GM23338 (cell line): ENCODE results near the gene SEMA5A. TPM values are rescaled to one million over a fixed set of nuclear protein-coding genes. Genes with fewer than 3 reads are reported as not detected.
A peak's percentile ranks its signal among the peaks of the same experiment; 100 is the strongest.

Experiments used
- ATAC-seq: fragments of 200-7000 bp; cut with Tn5 transposase; 3 replicates; pipeline ENCODE4 v1.9.1; 2020
- DNase-seq: peaks from one replicate; pipeline ENCODE4 v3.0.0-alpha.2; 2015; ENCODE audit warnings: low spot score
- H2AFZ ChIP-seq: fragments of 200-600 bp; sonication (generic); 2 replicates; pipeline ENCODE4 v1.8.0; 2016; ENCODE audit warnings: antibody characterized with exemption, mild to moderate bottlenecking, moderate library complexity
- H3F3A ChIP-seq: fragments of 200-600 bp; sonication (generic); replicated peaks from 2 replicates; pipeline ENCODE4 v1.8.0; 2017; ENCODE audit warnings: antibody characterized with exemption, mixed run types, low read depth
- H3K27ac ChIP-seq: fragments of 200-600 bp; sonication (generic); 2 replicates; pipeline ENCODE4 v1.6.1; 2016; ENCODE audit warnings: low read depth
- H3K27me3 ChIP-seq: fragments of 200-600 bp; sonication (generic); 2 replicates; pipeline ENCODE4 v1.8.0; 2016; ENCODE audit warnings: mild to moderate bottlenecking, mixed run types, moderate library complexity; ENCODE audit not compliant: insufficient read depth
- H3K36me3 ChIP-seq: fragments of 200-600 bp; sonication (generic); 2 replicates; pipeline ENCODE4 v1.8.0; 2016; ENCODE audit warnings: mild to moderate bottlenecking; ENCODE audit not compliant: insufficient read depth
- H3K4me1 ChIP-seq: fragments of 200-600 bp; sonication (generic); 2 replicates; pipeline ENCODE4 v1.8.0; 2016; ENCODE audit warnings: mild to moderate bottlenecking, moderate library complexity; ENCODE audit not compliant: insufficient read depth
- H3K4me2 ChIP-seq: fragments of 200-600 bp; sonication (generic); 2 replicates; pipeline ENCODE4 v1.7.1; 2017; ENCODE audit warnings: mixed run types
- H3K4me3 ChIP-seq: fragments of 200-600 bp; sonication (generic); 2 replicates; pipeline ENCODE4 v1.6.1; 2016; ENCODE audit warnings: mixed run types
- H3K79me2 ChIP-seq: fragments of 200-600 bp; sonication (generic); replicated peaks from 2 replicates; pipeline ENCODE4 v1.8.0; 2017; ENCODE audit warnings: mild to moderate bottlenecking; ENCODE audit not compliant: insufficient read depth
- H3K9me2 ChIP-seq: fragments of 200-600 bp; sonication (generic); 2 replicates; pipeline ENCODE4 v1.8.0; 2017; ENCODE audit not compliant: insufficient read depth
- H4K20me1 ChIP-seq: fragments of 200-600 bp; sonication (generic); replicated peaks from 2 replicates; pipeline ENCODE4 v1.8.0; 2017; ENCODE audit warnings: mild to moderate bottlenecking; ENCODE audit not compliant: insufficient read depth
- H3K27ac Mint-ChIP-seq: 2 replicates; pipeline ENCODE4 v1.8.0; 2020; ENCODE audit warnings: inconsistent platforms, mild to moderate bottlenecking, moderate library complexity, mixed read lengths
- H3K27me3 Mint-ChIP-seq: 3 replicates; pipeline ENCODE4 v1.8.0; 2022; ENCODE audit warnings: low read depth, mild to moderate bottlenecking, moderate library complexity, mixed read lengths, inconsistent platforms; ENCODE audit not compliant: insufficient read depth, poor library complexity
- H3K36me3 Mint-ChIP-seq: 3 replicates; pipeline ENCODE4 v1.8.0; 2021; ENCODE audit warnings: low read depth, mild to moderate bottlenecking, inconsistent platforms, moderate library complexity, mixed read lengths
- H3K4me1 Mint-ChIP-seq: 3 replicates; pipeline ENCODE4 v1.8.0; 2020; ENCODE audit warnings: mild to moderate bottlenecking, inconsistent platforms, mixed read lengths
- H3K4me3 Mint-ChIP-seq: 3 replicates; pipeline ENCODE4 v1.8.0; 2021; ENCODE audit warnings: moderate library complexity, mild to moderate bottlenecking, inconsistent platforms, mixed read lengths
- H3K9me3 Mint-ChIP-seq: 3 replicates; pipeline ENCODE4 v1.8.0; 2020; ENCODE audit warnings: moderate library complexity, mild to moderate bottlenecking, inconsistent platforms, mixed read lengths
- CTCF ChIP-seq, 2 experiments: fragments of 200-600 bp in 1 of 2; sonication (generic) in 1 of 2; conservative IDR thresholded peaks; 2 replicates each; pipeline versions ENCODE4 v1.5.1 to v1.6.1; 2016 to 2017; ENCODE audit warnings: antibody characterized with exemption in 2 of 2, low read depth in 2 of 2, mild to moderate bottlenecking in 2 of 2, moderate library complexity in 1 of 2
- EZH2 ChIP-seq: fragments of 200-600 bp; sonication (generic); IDR thresholded peaks from one replicate; pipeline ENCODE4 v1.8.0; 2017; ENCODE audit warnings: antibody characterized with exemption, mild to moderate bottlenecking, low read depth; ENCODE audit not compliant: unreplicated experiment
- EZH2phosphoT487 ChIP-seq: fragments of 200-600 bp; sonication (generic); IDR thresholded peaks from one replicate; pipeline ENCODE4 v1.8.1; 2018; ENCODE audit warnings: antibody characterized with exemption; ENCODE audit not compliant: unreplicated experiment
- JUNB ChIP-seq: IDR thresholded peaks from one replicate; pipeline ENCODE4 v1.6.1; 2016; ENCODE audit warnings: antibody characterized with exemption; ENCODE audit not compliant: unreplicated experiment
- NANOG ChIP-seq: IDR thresholded peaks from 2 replicates; pipeline ENCODE4 v1.6.1; 2016; ENCODE audit warnings: antibody characterized with exemption, borderline replicate concordance
- REST ChIP-seq: IDR thresholded peaks from one replicate; pipeline ENCODE4 v1.6.1; 2018; ENCODE audit warnings: antibody characterized with exemption; ENCODE audit not compliant: unreplicated experiment
- STAT1 ChIP-seq: IDR thresholded peaks from one replicate; pipeline ENCODE4 v1.6.1; 2016; ENCODE audit warnings: antibody characterized with exemption; ENCODE audit not compliant: unreplicated experiment
- ZNF114 ChIP-seq: fragments of 250-450 bp; sonication (Bioruptor Pico); IDR thresholded peaks from 2 replicates; pipeline ENCODE4 v1.5.0; 2020; ENCODE audit warnings: mild to moderate bottlenecking, moderate library complexity
- ZNF331 ChIP-seq: fragments of 250-450 bp; sonication (Bioruptor Pico); IDR thresholded peaks from 2 replicates; pipeline ENCODE4 v1.5.0; 2020; ENCODE audit warnings: low read depth, mild to moderate bottlenecking, moderate library complexity
- ZNF462 ChIP-seq: fragments of 250-450 bp; sonication (Bioruptor Pico); IDR thresholded peaks from 2 replicates; pipeline ENCODE4 v1.5.0; 2020; ENCODE audit warnings: mild to moderate bottlenecking, moderate library complexity
- polyA plus RNA-seq: library from polyadenylated mRNA; unstranded; fragments of >200 nt; fragmentation: Nextera tagmentation; extraction: Ambion mirVana; gene quantifications from 2 replicates; pipeline ENCODE4 v1.2.1, GENCODE V29; 2016
- total RNA-seq: library from RNA; depleted of rRNA; stranded (reverse); fragments of >200 nt; shearing (Covaris generic); gene quantifications from 2 replicates; pipeline ENCODE4 v1.2.3, GENCODE V29; 2014

The SEMA5A gene
- total and polyA plus RNA-seq, 2 experiments from 2014 or later: 2.1 to 8.1 TPM

GRCh38 chr5:9121597-9121996, 424.3 kb downstream of the SEMA5A start (continued):
- no peak for TF ChIP-seq REST

- H3K4me3 ChIP-seq: no peak overlapping the region
- no peak overlapping the region for H3K27ac Mint-ChIP-seq
- H3K9me2 ChIP-seq: no peaks in the 10 kb centered on the region
- H3K79me2 ChIP-seq: no peaks in the 10 kb centered on the region
- no peaks in the 10 kb centered on the region for H3K27me3 ChIP-seq
- no peaks in the 10 kb centered on the region for H3K36me3 ChIP-seq
- H3K9me3 Mint-ChIP-seq: peaks cover 2% of the 10 kb centered on the region; the same call in 2 of the 3 replicates
- no peak overlapping the region for H3K27ac ChIP-seq
- H3K4me1 Mint-ChIP-seq: no peaks in the 10 kb centered on the region; the same call in 2 of the 3 replicates
- H3K4me2 ChIP-seq: no peak overlapping the region
- H3K36me3 Mint-ChIP-seq: peaks cover 14% of the 10 kb centered on the region; the same call in 2 of the 3 replicates
- no peak overlapping the region for H2AFZ ChIP-seq
- H3F3A ChIP-seq: no peaks in the 10 kb centered on the region
- H3K4me1 ChIP-seq: no peaks in the 10 kb centered on the region
- ATAC-seq (no peak; the same call in 2 of the 3 replicates), DNase-seq (peak; percentile 3)
- peaks cover 5% of the 10 kb centered on the region for H3K27me3 Mint-ChIP-seq
- no peaks in the 10 kb centered on the region for H4K20me1 ChIP-seq
- H3K4me3 Mint-ChIP-seq: no peak overlapping the region
- TF ChIP-seq JUNB (no peak), NANOG (no peak), STAT1 (no peak), EZH2phosphoT487 (no peak), ZNF114 (CRISPR knock-in tag) (no peak), CTCF (conservative IDR thresholded peaks at IDR 0.05; ENCODE audit: low read depth in 2 of 2) (no peak), REST (no peak), EZH2 (no peak), ZNF331 (CRISPR knock-in tag) (no peak), ZNF462 (CRISPR knock-in tag) (no peak)
These were observed 427.0 kb downstream of the SEMA5A start for GRCh38 chr5:9118852-9119251.
